SK-N-SH (cell line): ENCODE data around the gene EHBP1L1. TPM values are rescaled to one million over a fixed set of nuclear protein-coding genes. Genes with fewer than 3 reads are reported as not detected.

ENCODE experiments used
- CTCF ChIA-PET: fragments of 300-600, 350-600 bp; formaldehyde crosslinking; extraction: SDS; loops from one replicate; lab custom pipeline; 2021; lab: Yijun Ruan, JAX
- POLR2A ChIA-PET: fragments of 350-600 bp; sonication (Branson Sonifier 250); formaldehyde crosslinking; extraction: SDS; loops from one replicate; lab custom pipeline; 2020; ENCODE audit warnings: antibody characterized with exemption, inconsistent platforms; lab: Yijun Ruan, JAX
- DNase-seq: peaks from one replicate; pipeline ENCODE4 v3.0.0; 2012
- H2AFZ ChIP-seq: fragments of 200-600 bp; sonication (generic); 2 replicates; pipeline ENCODE4 v1.8.1; 2016; ENCODE audit warnings: antibody characterized with exemption, mild to moderate bottlenecking, low read depth
- H3F3A ChIP-seq: fragments of 200-600 bp; sonication (generic); replicated peaks from 2 replicates; pipeline ENCODE3; 2016; ENCODE audit warnings: antibody characterized with exemption, mild to moderate bottlenecking; ENCODE audit not compliant: insufficient read depth
- H3K27ac ChIP-seq, 2 experiments: fragments of 200-500 bp in 1 of 2; fragments of 200-600 bp in 1 of 2; sonication (Bioruptor generic) in 1 of 2; sonication (generic), shearing (Covaris generic) in 1 of 2; 2 replicates each; pipeline versions ENCODE4 v1.5.1 to v1.6.1; 2014 to 2016; ENCODE audit warnings: low read depth in 2 of 2, inconsistent platforms in 1 of 2, low read length in 1 of 2, mild to moderate bottlenecking in 1 of 2, mixed read lengths in 1 of 2
- H3K27me3 ChIP-seq: fragments of 200-600 bp; sonication (generic), shearing (Covaris generic); 2 replicates; pipeline ENCODE4 v1.6.1; 2016; ENCODE audit warnings: mixed run types; ENCODE audit not compliant: insufficient read depth
- H3K36me3 ChIP-seq, 2 experiments: fragments of 200-500 bp in 1 of 2; fragments of 200-600 bp in 1 of 2; sonication (Bioruptor generic) in 1 of 2; sonication (generic) in 1 of 2; replicated peaks in 1 of 2; 2 replicates each; pipeline versions ENCODE3 to v1.5.1; 2014 to 2016; ENCODE audit warnings: low read length in 1 of 2, mild to moderate bottlenecking in 1 of 2; ENCODE audit not compliant: insufficient read depth in 2 of 2, control insufficient read depth in 1 of 2
- H3K4me1 ChIP-seq, 2 experiments: fragments of 200-500 bp in 1 of 2; fragments of 200-600 bp in 1 of 2; sonication (Bioruptor generic) in 1 of 2; sonication (generic), shearing (Covaris generic) in 1 of 2; 2 replicates each; pipeline versions ENCODE4 v1.5.1 to v1.6.1; 2014 to 2016; ENCODE audit warnings: low read depth in 1 of 2, low read length in 1 of 2, mixed run types in 1 of 2; ENCODE audit not compliant: insufficient read depth in 2 of 2, control insufficient read depth in 1 of 2
- H3K4me2 ChIP-seq: fragments of 200-600 bp; sonication (generic), shearing (Covaris generic); 2 replicates; pipeline ENCODE4 v1.6.1; 2017; ENCODE audit warnings: mixed run types
- H3K4me3 ChIP-seq, 2 experiments: fragments of 200-500 bp in 1 of 2; fragments of 200-600 bp in 1 of 2; sonication (Bioruptor generic) in 1 of 2; sonication (generic), shearing (Covaris generic) in 1 of 2; 2 replicates each; pipeline versions ENCODE4 v1.5.1 to v1.8.1; 2014 to 2016; ENCODE audit warnings: low read depth in 2 of 2, inconsistent platforms in 1 of 2, low read length in 1 of 2, mild to moderate bottlenecking in 1 of 2, mixed read lengths in 1 of 2, moderate library complexity in 1 of 2
- H3K79me2 ChIP-seq: fragments of 200-600 bp; sonication (generic); 2 replicates; pipeline ENCODE4 v1.8.1; 2017; ENCODE audit warnings: mild to moderate bottlenecking; ENCODE audit not compliant: insufficient read depth
- H3K9ac ChIP-seq: fragments of 200-600 bp; sonication (generic); 2 replicates; pipeline ENCODE4 v1.6.1; 2017; ENCODE audit warnings: mixed run types
- H3K9me2 ChIP-seq: fragments of 200-600 bp; sonication (generic); 2 replicates; pipeline ENCODE4 v1.6.1; 2017; ENCODE audit warnings: mixed run types
- H3K9me3 ChIP-seq: fragments of 200-600 bp; sonication (generic); 2 replicates; pipeline ENCODE4 v1.6.1; 2017; ENCODE audit warnings: mixed run types, mild to moderate bottlenecking, moderate library complexity
- H4K20me1 ChIP-seq: fragments of 200-600 bp; sonication (generic); 2 replicates; pipeline ENCODE4 v1.6.1; 2017; ENCODE audit warnings: mild to moderate bottlenecking, mixed run types; ENCODE audit not compliant: insufficient read depth
- CTCF ChIP-seq: fragments of 200-600 bp; sonication (generic); IDR thresholded peaks from 2 replicates; pipeline ENCODE4 v1.6.1; 2017; ENCODE audit warnings: antibody characterized with exemption, mild to moderate bottlenecking, moderate library complexity
- FOXM1 ChIP-seq: IDR thresholded peaks from 2 replicates; pipeline ENCODE4 v1.4.0; 2012; ENCODE audit warnings: low read depth, mild to moderate bottlenecking
- GABPA ChIP-seq: IDR thresholded peaks from 2 replicates; pipeline ENCODE4 v1.4.0; 2012; ENCODE audit warnings: low read depth, mild to moderate bottlenecking
- GATA2 ChIP-seq: sonication (generic); formaldehyde crosslinking; IDR thresholded peaks from 2 replicates; pipeline ENCODE4 v1.5.0; 2020; ENCODE audit warnings: mild to moderate bottlenecking, missing genetic modification reagents
- MEF2A ChIP-seq: IDR thresholded peaks from 2 replicates; pipeline ENCODE4 v1.4.0; 2012; ENCODE audit warnings: low read depth, borderline replicate concordance
- MXI1 ChIP-seq: IDR thresholded peaks from 2 replicates; pipeline ENCODE4 v1.6.1; 2012; ENCODE audit warnings: mild to moderate bottlenecking, low read depth, low read length, improper control_type of control experiment
- NFIC ChIP-seq: IDR thresholded peaks from 2 replicates; pipeline ENCODE4 v1.4.0; 2012; ENCODE audit warnings: borderline replicate concordance
- PBX3 ChIP-seq: IDR thresholded peaks from 2 replicates; pipeline ENCODE4; 2012
- RAD21 ChIP-seq: IDR thresholded peaks from 2 replicates; pipeline ENCODE4 v1.6.1; 2012; ENCODE audit warnings: mild to moderate bottlenecking, low read length
- RCOR1 ChIP-seq: fragments of 150-350 bp; IDR thresholded peaks from 2 replicates; pipeline ENCODE4 v1.6.1; 2017; ENCODE audit warnings: antibody characterized with exemption, low read length
- RXRA ChIP-seq: IDR thresholded peaks from 2 replicates; pipeline ENCODE4 v1.4.0; 2012; ENCODE audit warnings: low read depth, mild to moderate bottlenecking, borderline replicate concordance
- SIN3A ChIP-seq: IDR thresholded peaks from 2 replicates; pipeline ENCODE4 v1.6.1; 2012; ENCODE audit warnings: low read depth, mild to moderate bottlenecking, low read length, moderate library complexity, borderline replicate concordance
- SMC3 ChIP-seq: IDR thresholded peaks from 2 replicates; pipeline ENCODE4 v1.6.1; 2012; ENCODE audit warnings: low read depth, low read length, improper control_type of control experiment
- TCF12 ChIP-seq: IDR thresholded peaks from 2 replicates; pipeline ENCODE4 v1.4.0; 2012
- TEAD4 ChIP-seq: IDR thresholded peaks from 2 replicates; pipeline ENCODE4 v1.4.0; 2012; ENCODE audit warnings: mild to moderate bottlenecking, borderline replicate concordance; ENCODE audit not compliant: insufficient read depth
- USF1 ChIP-seq: IDR thresholded peaks from 2 replicates; pipeline ENCODE4 v1.4.0; 2012; ENCODE audit warnings: low read depth, borderline replicate concordance
- USF2 ChIP-seq: fragments of 150-350 bp; IDR thresholded peaks from 2 replicates; pipeline ENCODE4 v1.6.1; 2017; ENCODE audit warnings: antibody characterized with exemption, low read length, low read depth, borderline replicate concordance
- ZBTB33 ChIP-seq: IDR thresholded peaks from 2 replicates; pipeline ENCODE4 v1.4.0; 2012; ENCODE audit warnings: low read depth, borderline replicate concordance
- whole genome bisulfite sequencing: methylation state at CpG from one replicate; pipeline ENCODE4 v1.1.6; 2017; ENCODE audit warnings: low lambda C conversion rate; 5-methylcytosine and 5-hydroxymethylcytosine counted together
- polyA plus RNA-seq, 3 experiments: library from polyadenylated mRNA; depleted of rRNA; stranded (reverse); fragments of >200 nt; gene quantifications; 2 replicates each; pipeline ENCODE4 v1.2.3, GENCODE V29; 2012
- TF ChIP-seq, protein P1 (sequence below): IDR thresholded peaks from 2 replicates; pipeline ENCODE4 v1.6.1; 2012; ENCODE audit warnings: mild to moderate bottlenecking, low read depth, low read length, moderate library complexity

Gene EHBP1L1
- polyA plus RNA-seq, 1 of the 3 experiments (the other 2 are of a cell fraction), result 48.7 TPM

DNA sequence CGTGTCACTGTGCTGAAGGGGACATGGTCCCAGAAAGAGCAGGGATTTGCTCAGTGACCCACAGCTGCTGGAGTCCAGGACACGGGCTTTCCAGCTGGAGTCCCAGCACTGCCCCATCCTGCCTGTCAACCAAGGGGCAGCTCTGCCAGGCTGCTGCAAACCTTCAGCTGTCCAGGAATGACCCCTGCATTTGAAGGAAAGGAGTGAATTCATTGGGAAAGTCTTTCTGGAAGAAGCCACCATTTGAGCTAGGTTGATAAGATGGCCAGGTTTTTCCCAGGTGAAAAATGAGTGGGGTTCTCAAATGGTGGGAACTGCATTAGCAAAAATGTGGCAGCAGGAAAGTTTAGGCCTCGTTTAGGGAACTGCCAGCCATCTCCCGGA lies 10.4 kb downstream of the EHBP1L1 start:
- Histone ChIP-seq H3K4me1 (peaks cover 0 to 7% of the 10 kb centered on the region in 2 experiments; a peak in 1 of 4 replicates), H3K27me3 (no peaks in the 10 kb centered on the region), H3K9me2 (no peaks in the 10 kb centered on the region), H3K36me3 (peaks cover 0 to 25% of the 10 kb centered on the region in 2 experiments), H2AFZ (no peak overlapping the region), H3K79me2 (no peaks in the 10 kb centered on the region), H3K9me3 (no peaks in the 10 kb centered on the region), H4K20me1 (0 out of 2 replicates have a peak, but pooled peaks cover 3% of the 10 kb centered on the region), H3K9ac (no peak overlapping the region), H3K4me3 (no peak overlapping the region), H3K27ac (peak overlapping the region in 1 of 2 experiments; percentile 56; a peak in 1 of 4 replicates), H3F3A (peaks cover 20% of the 10 kb centered on the region), H3K4me2 (no peak overlapping the region)
- WGBS, result 93% methylated on average over 3 of the region's 4 CpGs
- peak; percentile 25 for DNase-seq
- no peak for TF ChIP-seq TEAD4
- no peak for TF ChIP-seq SMC3
- no peak for TF ChIP-seq MXI1
- no peak for TF ChIP-seq USF1
- TF ChIP-seq FOXM1, result no peak
- no peak for TF ChIP-seq USF2
- no peak for TF ChIP-seq TCF12
- TF ChIP-seq CTCF, result no peak
- no peak for TF ChIP-seq GATA2
- TF ChIP-seq RAD21, result no peak
- TF ChIP-seq, protein P1, sequence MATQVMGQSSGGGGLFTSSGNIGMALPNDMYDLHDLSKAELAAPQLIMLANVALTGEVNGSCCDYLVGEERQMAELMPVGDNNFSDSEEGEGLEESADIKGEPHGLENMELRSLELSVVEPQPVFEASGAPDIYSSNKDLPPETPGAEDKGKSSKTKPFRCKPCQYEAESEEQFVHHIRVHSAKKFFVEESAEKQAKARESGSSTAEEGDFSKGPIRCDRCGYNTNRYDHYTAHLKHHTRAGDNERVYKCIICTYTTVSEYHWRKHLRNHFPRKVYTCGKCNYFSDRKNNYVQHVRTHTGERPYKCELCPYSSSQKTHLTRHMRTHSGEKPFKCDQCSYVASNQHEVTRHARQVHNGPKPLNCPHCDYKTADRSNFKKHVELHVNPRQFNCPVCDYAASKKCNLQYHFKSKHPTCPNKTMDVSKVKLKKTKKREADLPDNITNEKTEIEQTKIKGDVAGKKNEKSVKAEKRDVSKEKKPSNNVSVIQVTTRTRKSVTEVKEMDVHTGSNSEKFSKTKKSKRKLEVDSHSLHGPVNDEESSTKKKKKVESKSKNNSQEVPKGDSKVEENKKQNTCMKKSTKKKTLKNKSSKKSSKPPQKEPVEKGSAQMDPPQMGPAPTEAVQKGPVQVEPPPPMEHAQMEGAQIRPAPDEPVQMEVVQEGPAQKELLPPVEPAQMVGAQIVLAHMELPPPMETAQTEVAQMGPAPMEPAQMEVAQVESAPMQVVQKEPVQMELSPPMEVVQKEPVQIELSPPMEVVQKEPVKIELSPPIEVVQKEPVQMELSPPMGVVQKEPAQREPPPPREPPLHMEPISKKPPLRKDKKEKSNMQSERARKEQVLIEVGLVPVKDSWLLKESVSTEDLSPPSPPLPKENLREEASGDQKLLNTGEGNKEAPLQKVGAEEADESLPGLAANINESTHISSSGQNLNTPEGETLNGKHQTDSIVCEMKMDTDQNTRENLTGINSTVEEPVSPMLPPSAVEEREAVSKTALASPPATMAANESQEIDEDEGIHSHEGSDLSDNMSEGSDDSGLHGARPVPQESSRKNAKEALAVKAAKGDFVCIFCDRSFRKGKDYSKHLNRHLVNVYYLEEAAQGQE, result no peak
- TF ChIP-seq ZBTB33, result no peak
- no peak for TF ChIP-seq RXRA
- TF ChIP-seq NFIC, result no peak
- TF ChIP-seq GABPA, result no peak
- no peak for TF ChIP-seq MEF2A
- no peak for TF ChIP-seq SIN3A
- no peak for TF ChIP-seq PBX3
- no peak for TF ChIP-seq RCOR1
- CTCF ChIA-PET, result interaction anchor here (0.9 to 12.8 kb wide), 5 partner anchors 7 to 45 kb away, joined by 3 to 216 read pairs (median 3); partner anchors contain the start of genes EHBP1L1 and FAM89B
- POLR2A ChIA-PET, result interaction anchor here (1.1 kb wide), 1 partner anchor 10 kb away, joined by 7 read pairs; the partner anchor contains the start of gene EHBP1L1
